D721Med (cell line): ENCODE data around the gene KIF7.

Experiments
- DNase-seq: peaks from one replicate; pipeline ENCODE4 v3.0.0; 2011; ENCODE audit warnings: low spot score; ENCODE audit not compliant: insufficient read length
- FAIRE-seq: peaks from 2 replicates; lab custom pipeline; 2011; peaks lifted over from hg19 to GRCh38; lab: Jason Lieb, UNC
- TF ChIP-seq, protein P1 (sequence below): IDR thresholded peaks from 2 replicates; pipeline ENCODE4 v1.5.1; 2012; ENCODE audit warnings: mild to moderate bottlenecking, control low read depth; ENCODE audit not compliant: insufficient read depth; ENCODE audit errors: missing control alignments

KIF7 gene

DNA sequence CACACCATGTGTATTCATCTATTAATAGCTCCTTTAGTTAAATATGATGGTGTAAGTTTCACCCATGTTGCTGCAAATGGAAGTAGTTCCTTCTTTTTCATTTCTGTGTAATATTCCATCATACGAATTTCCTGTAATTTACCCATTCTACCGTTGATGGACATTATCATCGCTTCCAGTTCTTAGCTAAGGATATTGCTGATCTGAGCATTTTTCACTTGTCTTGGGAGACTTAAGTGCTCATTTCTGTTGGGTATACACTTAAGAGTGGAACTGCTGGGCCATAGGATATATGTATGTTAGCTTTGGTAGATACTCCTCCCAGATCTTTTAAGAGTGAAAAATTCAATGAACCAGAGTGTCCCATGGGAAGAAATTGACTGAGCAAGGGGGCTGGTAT lies 12.9 kb upstream of the KIF7 start:
- FAIRE-seq (no peak), DNase-seq (no peak)
- TF ChIP-seq, protein P1, sequence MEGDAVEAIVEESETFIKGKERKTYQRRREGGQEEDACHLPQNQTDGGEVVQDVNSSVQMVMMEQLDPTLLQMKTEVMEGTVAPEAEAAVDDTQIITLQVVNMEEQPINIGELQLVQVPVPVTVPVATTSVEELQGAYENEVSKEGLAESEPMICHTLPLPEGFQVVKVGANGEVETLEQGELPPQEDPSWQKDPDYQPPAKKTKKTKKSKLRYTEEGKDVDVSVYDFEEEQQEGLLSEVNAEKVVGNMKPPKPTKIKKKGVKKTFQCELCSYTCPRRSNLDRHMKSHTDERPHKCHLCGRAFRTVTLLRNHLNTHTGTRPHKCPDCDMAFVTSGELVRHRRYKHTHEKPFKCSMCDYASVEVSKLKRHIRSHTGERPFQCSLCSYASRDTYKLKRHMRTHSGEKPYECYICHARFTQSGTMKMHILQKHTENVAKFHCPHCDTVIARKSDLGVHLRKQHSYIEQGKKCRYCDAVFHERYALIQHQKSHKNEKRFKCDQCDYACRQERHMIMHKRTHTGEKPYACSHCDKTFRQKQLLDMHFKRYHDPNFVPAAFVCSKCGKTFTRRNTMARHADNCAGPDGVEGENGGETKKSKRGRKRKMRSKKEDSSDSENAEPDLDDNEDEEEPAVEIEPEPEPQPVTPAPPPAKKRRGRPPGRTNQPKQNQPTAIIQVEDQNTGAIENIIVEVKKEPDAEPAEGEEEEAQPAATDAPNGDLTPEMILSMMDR, result no peak

DNA sequence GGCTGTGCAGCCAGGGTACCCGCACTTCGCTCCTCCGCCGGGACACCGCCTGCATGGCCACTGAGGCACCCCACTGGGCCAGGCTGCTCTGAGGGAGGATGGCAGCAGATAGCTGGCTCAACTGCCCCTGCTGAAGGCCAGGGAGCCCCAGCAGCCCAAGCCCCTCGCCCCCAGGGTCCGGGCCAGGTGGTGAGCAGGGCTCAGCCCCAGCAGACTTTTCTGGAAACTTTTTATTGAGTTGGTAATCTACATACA lies 12.4 kb upstream of the KIF7 start:
- no peak for FAIRE-seq
- TF ChIP-seq, protein P1, result no peak
- DNase-seq, result no peak

DNA sequence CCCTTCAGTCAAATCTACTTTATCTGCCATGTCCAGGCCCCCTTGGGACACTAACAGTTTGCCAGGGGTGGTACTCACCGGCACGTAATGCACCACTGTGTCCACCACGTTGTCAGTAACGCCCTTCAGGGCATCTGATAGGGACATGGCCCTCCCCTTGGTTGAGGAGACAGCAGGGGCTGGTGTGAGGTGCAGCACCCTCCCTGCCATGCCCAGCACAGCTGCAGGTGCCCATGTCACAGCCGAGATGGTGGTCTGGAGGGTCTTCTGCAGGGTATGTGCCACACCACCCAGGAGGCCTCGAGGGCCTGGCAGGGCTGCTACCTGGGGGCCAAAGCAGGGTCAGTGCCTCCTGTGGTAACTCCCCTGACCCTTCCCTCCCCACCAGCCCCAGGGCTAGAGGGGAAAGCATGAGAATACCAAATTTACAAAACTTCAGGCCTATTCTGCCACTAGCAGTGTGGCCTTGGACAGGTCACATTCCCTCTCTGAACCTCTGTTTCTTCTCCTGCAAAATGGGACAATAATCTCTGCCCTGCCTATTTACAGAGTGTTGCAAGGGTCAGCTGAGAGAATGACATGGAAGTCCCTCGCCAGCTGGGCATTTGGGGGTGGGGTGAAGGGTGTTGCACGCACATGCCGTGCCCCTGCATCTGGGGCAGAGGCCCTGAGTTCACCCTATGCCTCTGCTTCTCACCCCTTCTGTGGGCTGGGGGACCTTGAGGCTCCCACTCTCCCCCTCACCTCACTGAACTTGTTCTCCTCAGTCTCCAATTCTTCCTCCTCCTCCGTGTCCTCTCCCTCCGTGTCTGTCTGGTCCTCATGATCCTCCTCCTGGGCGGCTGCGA lies 11.8 kb upstream of the KIF7 start:
- TF ChIP-seq, protein P1, result no peak
- DNase-seq (no peak), FAIRE-seq (no peak)

DNA sequence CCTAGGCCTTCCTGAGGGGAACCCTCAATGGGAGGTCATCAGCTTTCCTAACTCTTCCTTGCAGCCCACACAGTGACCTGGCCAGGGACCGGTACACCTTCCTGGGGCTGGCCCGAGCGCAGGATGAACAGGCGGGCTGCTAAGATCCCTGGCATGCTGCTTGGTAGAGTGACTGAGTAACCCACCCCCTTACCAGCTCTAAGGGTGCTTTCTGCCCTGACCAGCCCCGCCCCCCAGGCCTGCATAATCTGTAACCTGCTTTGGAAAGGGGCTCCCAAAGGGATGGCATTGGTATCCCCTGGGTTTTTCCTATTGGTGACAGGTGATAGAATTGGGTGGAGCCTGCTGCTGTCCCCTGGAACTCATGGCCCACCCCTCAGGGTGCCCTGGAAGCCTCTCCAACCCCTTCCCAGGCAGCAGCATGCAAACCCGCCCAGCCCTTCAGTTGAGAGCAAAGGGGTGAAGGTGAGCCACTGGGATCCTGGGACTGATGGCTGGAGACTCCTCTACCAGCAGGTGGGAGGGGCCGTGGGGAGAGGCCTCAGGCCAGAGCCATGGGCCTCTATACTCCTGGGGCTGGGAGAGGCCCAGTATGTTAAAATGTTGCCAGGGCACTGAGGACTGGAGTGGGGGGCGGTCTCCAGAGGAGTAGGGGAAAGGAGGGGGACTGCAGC lies 11.1 kb upstream of the KIF7 start:
- no peak for DNase-seq
- no peak for FAIRE-seq
- TF ChIP-seq, protein P1, result no peak

DNA sequence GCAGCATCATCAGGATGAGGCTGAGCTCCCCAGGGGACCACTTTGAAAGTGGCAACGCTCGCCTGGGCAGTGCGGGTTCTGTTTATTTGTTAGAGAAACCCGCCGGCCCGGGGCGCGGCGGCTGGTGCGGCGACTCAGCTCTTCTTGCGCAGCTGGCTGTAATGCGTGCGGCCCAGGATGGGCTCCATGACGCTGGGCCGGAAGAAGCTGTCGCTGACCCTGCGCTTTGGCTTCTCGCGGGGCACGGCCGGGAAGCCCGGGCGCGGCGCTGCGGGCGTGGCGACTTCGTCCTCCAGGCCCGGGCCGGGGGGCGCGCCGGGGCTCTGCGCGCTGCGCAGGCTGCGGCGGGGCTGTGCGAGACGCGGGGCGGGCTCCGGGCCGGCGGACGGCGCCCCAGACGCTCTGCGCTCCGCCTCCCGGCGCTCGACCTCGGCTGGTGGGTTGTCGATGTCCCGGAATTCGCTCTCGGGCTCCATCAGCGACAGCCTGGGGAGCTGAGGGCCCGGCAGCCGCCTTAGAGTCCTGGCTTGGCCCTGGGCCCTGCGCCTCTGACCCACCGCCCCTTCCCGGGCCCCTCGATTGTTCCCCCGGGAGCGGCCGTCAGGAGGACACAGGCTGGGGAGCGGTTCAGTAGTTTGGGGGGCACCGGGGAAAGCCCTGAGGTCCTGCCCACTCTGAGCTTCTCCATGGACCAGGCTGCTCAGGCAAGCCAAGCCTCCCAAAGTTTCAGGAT lies 10.3 kb upstream of the KIF7 start:
- FAIRE-seq, result no peak
- DNase-seq, result no peak
- TF ChIP-seq, protein P1, result no peak

DNA sequence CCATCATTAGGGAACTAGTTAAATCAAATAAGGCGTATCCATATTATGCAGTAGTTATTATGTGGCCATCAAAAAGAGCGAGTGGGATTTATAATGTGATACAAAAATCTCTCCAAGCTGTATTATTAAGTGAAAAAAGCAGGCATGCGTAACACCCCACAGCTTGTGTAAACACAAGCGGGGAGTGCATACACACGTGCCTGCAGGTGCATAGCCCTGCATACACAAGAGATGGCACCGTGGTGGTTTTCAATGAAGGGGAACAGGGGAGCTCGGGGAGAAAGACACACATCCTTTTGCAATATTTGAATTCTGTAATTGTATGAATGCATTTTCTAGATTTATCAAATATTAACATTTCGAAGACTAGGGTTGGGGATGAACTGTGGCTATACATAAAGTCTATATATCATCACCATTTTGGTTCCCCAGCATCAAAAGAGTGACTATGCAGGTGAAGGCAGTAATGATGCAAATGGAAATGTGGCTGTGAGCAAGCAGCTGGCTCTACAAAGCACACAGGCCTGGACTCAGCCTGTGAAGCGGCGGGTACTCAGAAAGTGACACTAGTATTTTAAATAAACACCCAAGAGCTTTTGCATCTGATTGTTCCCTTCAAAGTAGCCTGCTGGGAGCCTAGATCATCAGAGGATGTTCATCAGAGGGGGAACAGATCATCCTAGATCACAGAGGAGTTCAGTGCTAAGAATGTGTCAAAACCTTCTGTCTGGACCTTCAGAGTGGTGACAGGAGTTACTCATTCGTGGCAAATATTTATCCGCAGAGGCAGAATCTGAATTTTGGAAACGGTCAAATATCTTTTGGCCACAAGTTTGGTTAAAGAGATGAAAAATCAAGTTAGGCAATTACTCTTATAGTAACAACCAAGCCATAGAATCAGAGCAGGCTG lies 9.4 kb upstream of the KIF7 start:
- no peak for DNase-seq
- FAIRE-seq, result no peak
- TF ChIP-seq, protein P1, result no peak
